DND-41 (cell line): ENCODE measurements around the gene CTDP1.

Experiments used
- ATAC-seq: fragments of 200-7000 bp; cut with Tn5 transposase; 3 replicates; pipeline ENCODE4 v1.9.1; 2021; ENCODE audit warnings: low read depth; ENCODE audit not compliant: insufficient read depth
- DNase-seq: peaks from one replicate; pipeline ENCODE4 v3.0.0-alpha.2; 2020
- H2AFZ ChIP-seq: 2 replicates; pipeline ENCODE4 v1.6.0; 2012; ENCODE audit warnings: low read depth, low read length
- H3K27ac ChIP-seq: 2 replicates; pipeline ENCODE4 v1.5.1; 2012; ENCODE audit warnings: low read length, inconsistent platforms
- H3K27me3 ChIP-seq: fragments of 200-600 bp; sonication (generic); 2 replicates; pipeline ENCODE4 v1.6.0; 2012; ENCODE audit warnings: low read length, mild to moderate bottlenecking, inconsistent platforms; ENCODE audit not compliant: insufficient read depth, poor library complexity
- H3K36me3 ChIP-seq: 2 replicates; pipeline ENCODE4 v1.5.1; 2012; ENCODE audit warnings: low read length, inconsistent platforms; ENCODE audit not compliant: insufficient read depth
- H3K4me1 ChIP-seq: 2 replicates; pipeline ENCODE4 v1.5.1; 2012; ENCODE audit warnings: mild to moderate bottlenecking, low read length; ENCODE audit not compliant: insufficient read depth
- H3K4me2 ChIP-seq: 2 replicates; pipeline ENCODE4 v1.6.0; 2012; ENCODE audit warnings: mild to moderate bottlenecking, moderate library complexity, low read length, inconsistent platforms; ENCODE audit not compliant: insufficient read depth
- H3K4me3 ChIP-seq, 2 experiments: fragments of 200-600 bp in 1 of 2; shearing (Covaris generic) in 1 of 2; 2 replicates each; pipeline ENCODE4 v1.5.1; 2012 to 2016; ENCODE audit warnings: inconsistent platforms in 2 of 2, low read length in 2 of 2, mild to moderate bottlenecking in 2 of 2, low read depth in 1 of 2, moderate library complexity in 1 of 2
- H3K79me2 ChIP-seq: 2 replicates; pipeline ENCODE4 v1.6.0; 2012; ENCODE audit warnings: low read length, inconsistent platforms; ENCODE audit not compliant: insufficient read depth
- H3K9ac ChIP-seq: 2 replicates; pipeline ENCODE4 v1.6.0; 2012; ENCODE audit warnings: low read depth, mild to moderate bottlenecking, inconsistent platforms, low read length, moderate library complexity
- H3K9me3 ChIP-seq: 2 replicates; pipeline ENCODE4 v1.5.1; 2012; ENCODE audit warnings: low read length, moderate library complexity, mild to moderate bottlenecking, inconsistent platforms; ENCODE audit not compliant: insufficient read depth, severe bottlenecking
- H4K20me1 ChIP-seq: 2 replicates; pipeline ENCODE4 v1.6.0; 2012; ENCODE audit warnings: low read length; ENCODE audit not compliant: insufficient read depth
- EZH2 ChIP-seq: IDR thresholded peaks from 3 replicates; pipeline ENCODE4 v1.6.1; 2012; ENCODE audit warnings: borderline replicate concordance, low read depth, mild to moderate bottlenecking, moderate library complexity, low read length, inconsistent platforms; ENCODE audit not compliant: severe bottlenecking
- TF ChIP-seq, protein P1 (sequence below): IDR thresholded peaks from 2 replicates; pipeline ENCODE4 v1.5.1; 2012; ENCODE audit warnings: borderline replicate concordance, low read length, moderate library complexity, mild to moderate bottlenecking; ENCODE audit not compliant: poor library complexity, severe bottlenecking; ENCODE audit errors: extremely low read depth

The CTDP1 gene

DNA sequence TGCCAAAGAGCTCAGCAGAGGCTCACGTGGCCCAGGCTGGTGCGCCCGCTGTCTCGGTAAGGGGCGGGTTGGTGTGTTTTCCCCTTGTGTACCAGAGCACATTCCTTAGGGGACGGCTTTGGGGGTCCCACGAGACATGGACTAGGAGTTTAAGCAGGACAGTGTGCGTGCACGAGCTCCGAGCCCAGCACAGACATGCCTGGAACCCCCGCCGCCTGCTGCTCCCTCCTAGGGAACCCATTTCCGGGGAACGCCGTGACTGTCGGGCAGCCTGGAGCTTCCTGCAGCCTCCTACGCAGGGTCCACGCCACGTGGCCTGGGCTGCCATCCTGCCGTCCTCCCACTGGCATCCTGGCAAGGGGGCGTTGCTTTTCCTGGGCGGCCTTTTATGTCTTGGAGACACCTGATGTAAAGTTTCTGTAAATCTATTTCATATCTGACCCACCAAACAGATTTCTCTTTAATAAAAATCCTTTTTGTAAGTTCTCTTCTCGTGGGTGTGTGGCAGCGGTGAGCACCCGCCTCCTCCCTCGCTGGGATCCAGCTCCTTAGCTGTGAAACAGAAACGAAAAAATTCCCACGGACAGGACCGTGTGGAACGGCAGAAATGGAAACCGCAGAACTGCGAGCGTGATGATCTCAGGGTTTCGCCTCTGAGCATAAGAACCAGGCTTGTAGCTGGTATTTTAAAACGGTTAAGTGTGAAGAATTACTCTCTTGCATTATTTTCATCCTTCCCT lies 74.6 kb downstream of the CTDP1 start:
- Histone ChIP-seq H3K4me2 (no peak overlapping the region), H3K36me3 (peaks cover 51% of the 10 kb centered on the region), H3K9ac (no peak overlapping the region), H3K4me1 (no peaks in the 10 kb centered on the region), H3K27me3 (no peaks in the 10 kb centered on the region), H3K4me3 (no peak overlapping the region), H2AFZ (no peak overlapping the region), H3K79me2 (peaks cover 5% of the 10 kb centered on the region; the same call in 1 of the 2 replicates), H4K20me1 (peaks cover 12% of the 10 kb centered on the region; the same call in 1 of the 2 replicates), H3K9me3 (peaks cover 6% of the 10 kb centered on the region), H3K27ac (no peak overlapping the region)
- no peak for DNase-seq
- ATAC-seq = no peak
- TF ChIP-seq EZH2 = no peak
- TF ChIP-seq, protein P1, sequence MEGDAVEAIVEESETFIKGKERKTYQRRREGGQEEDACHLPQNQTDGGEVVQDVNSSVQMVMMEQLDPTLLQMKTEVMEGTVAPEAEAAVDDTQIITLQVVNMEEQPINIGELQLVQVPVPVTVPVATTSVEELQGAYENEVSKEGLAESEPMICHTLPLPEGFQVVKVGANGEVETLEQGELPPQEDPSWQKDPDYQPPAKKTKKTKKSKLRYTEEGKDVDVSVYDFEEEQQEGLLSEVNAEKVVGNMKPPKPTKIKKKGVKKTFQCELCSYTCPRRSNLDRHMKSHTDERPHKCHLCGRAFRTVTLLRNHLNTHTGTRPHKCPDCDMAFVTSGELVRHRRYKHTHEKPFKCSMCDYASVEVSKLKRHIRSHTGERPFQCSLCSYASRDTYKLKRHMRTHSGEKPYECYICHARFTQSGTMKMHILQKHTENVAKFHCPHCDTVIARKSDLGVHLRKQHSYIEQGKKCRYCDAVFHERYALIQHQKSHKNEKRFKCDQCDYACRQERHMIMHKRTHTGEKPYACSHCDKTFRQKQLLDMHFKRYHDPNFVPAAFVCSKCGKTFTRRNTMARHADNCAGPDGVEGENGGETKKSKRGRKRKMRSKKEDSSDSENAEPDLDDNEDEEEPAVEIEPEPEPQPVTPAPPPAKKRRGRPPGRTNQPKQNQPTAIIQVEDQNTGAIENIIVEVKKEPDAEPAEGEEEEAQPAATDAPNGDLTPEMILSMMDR = no peak

DNA sequence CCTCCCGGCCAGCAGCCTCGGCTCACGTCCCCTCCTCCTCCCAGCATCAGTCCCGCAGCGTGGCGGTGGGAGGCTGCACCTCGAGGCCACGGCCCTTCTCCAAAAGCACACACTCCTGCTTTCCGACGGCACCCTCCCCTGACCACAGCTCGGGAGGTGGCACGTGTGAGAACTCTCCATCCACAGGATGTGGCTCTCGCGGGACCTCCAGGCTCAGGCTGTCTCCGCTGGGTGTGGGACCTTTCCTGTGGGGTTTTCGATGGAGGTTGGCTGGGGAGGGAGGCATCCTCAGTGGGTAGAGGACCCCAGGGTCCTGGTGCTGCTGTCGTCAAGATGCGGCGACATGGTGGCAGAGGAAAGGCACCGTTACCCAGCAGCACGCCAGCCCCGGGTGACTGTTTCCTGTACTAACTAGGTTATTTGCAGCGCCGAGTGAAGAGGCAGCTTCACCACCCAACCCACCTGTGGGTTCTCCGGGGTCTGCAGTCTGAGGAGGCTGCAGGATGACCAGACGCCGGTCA lies 75.3 kb downstream of the CTDP1 start:
- Histone ChIP-seq H2AFZ (no peak overlapping the region), H3K27me3 (no peaks in the 10 kb centered on the region), H3K4me2 (no peak overlapping the region), H3K79me2 (peaks cover 5% of the 10 kb centered on the region; the same call in 1 of the 2 replicates), H4K20me1 (peaks cover 7% of the 10 kb centered on the region; the same call in 1 of the 2 replicates), H3K27ac (no peak overlapping the region), H3K4me3 (no peak overlapping the region), H3K9me3 (peaks cover 9% of the 10 kb centered on the region), H3K4me1 (peaks cover under 1% of the 10 kb centered on the region; the same call in 1 of the 2 replicates), H3K36me3 (peaks cover 45% of the 10 kb centered on the region), H3K9ac (no peak overlapping the region)
- DNase-seq = no peak
- no peak for ATAC-seq
- TF ChIP-seq EZH2 = no peak
- TF ChIP-seq, protein P1 = no peak

DNA sequence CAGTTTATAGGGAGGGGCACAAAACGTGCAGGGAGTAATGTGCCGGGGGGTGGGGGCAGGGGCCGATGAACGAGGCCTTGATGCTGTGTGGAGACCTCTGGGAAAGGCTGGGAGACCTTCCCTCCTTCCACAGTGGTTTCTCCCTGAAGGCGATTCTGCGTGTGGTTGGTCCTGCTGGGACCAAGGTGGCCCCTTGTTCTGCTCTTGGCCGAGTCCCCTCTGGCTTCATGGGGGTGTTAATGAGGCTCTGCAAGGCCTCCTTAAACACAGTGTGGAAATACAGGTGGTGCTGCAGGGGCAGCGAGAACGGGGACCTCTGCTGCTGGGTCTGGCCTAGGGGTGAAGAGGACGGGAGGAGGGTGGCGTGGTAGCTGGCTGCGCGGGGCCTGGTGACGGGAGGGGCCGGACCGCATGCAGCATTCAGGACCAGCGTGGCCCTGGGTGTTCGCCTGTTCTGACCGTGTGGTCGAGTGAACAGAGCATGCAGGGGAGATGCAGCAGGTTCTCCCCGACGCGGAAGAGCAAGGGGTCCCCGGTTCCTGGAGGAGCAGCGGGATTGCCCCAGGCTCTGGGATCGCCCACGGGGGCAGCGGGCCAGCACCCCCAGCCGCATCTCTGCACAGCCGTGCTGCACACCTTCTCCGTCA lies 76.0 kb downstream of the CTDP1 start:
- no peak for ATAC-seq
- H3K27ac ChIP-seq = no peak overlapping the region
- no peak overlapping the region for H3K4me2 ChIP-seq
- H3K9me3 ChIP-seq = peaks cover 9% of the 10 kb centered on the region
- H3K4me3 ChIP-seq = no peak overlapping the region
- peaks cover 45% of the 10 kb centered on the region for H3K36me3 ChIP-seq
- H3K9ac ChIP-seq = no peak overlapping the region
- no peak overlapping the region for H2AFZ ChIP-seq
- peaks cover 5% of the 10 kb centered on the region; the same call in 1 of the 2 replicates for H3K79me2 ChIP-seq
- no peaks in the 10 kb centered on the region for H3K27me3 ChIP-seq
- no peak for DNase-seq
- peaks cover 7% of the 10 kb centered on the region; the same call in 1 of the 2 replicates for H4K20me1 ChIP-seq
- H3K4me1 ChIP-seq = peaks cover 7% of the 10 kb centered on the region
- TF ChIP-seq, protein P1 = no peak
- no peak for TF ChIP-seq EZH2
